Left lobe of liver (tissue), 2 donors: ENCODE results near the gene SORL1-AS1.
"Not testable (repeated sequence)": the region's sequence is repeated elsewhere in the genome, so short reads cannot be mapped to it uniquely, and the experiment has no call there.

Experiments used
- ATAC-seq: fragments of 200-7000 bp; cut with Tn5 transposase; one replicate; pipeline ENCODE4 v1.9.1; 2020; ENCODE audit warnings: mild to moderate bottlenecking, moderate library complexity
- DNase-seq: peaks from one replicate; pipeline ENCODE4 v3.0.0-alpha.2; 2020; ENCODE audit warnings: low spot score
- donor health status: DM: no; HTN: no; CAD: no; lungs with moderate emphysema.
- donor health status: DM: no; HTN: yes; CAD: no.

SORL1-AS1 gene

GRCh38 chr11:121431820-121432526, 20.8 kb downstream of the SORL1-AS1 start:
- DNase-seq (no peak), ATAC-seq (no peak)

GRCh38 chr11:121429556-121429955, 23.2 kb downstream of the SORL1-AS1 start:
- ATAC-seq: no peak
- DNase-seq: no peak

- ATAC-seq (no peak), DNase-seq (no peak)
These were observed 25.4 kb downstream of the SORL1-AS1 start for GRCh38 chr11:121427400-121427744.

GRCh38 chr11:121426476-121427399, 26.0 kb downstream of the SORL1-AS1 start:
- peak; percentile 97 for ATAC-seq
- DNase-seq: peak; percentile 71

GRCh38 chr11:121425828-121426227, 26.9 kb downstream of the SORL1-AS1 start:
- no peak for ATAC-seq
- no peak for DNase-seq

GRCh38 chr11:121422675-121423074, 30.1 kb downstream of the SORL1-AS1 start:
- no peak for ATAC-seq
- DNase-seq: no peak

- no peak for DNase-seq
- ATAC-seq: no peak
These were observed 31.4 kb downstream of the SORL1-AS1 start for GRCh38 chr11:121421149-121421901.

GRCh38 chr11:121420398-121420797, 32.4 kb downstream of the SORL1-AS1 start:
- no peak for ATAC-seq
- DNase-seq: no peak

- no peak for DNase-seq
- no peak for ATAC-seq
These were observed 32.9 kb downstream of the SORL1-AS1 start for GRCh38 chr11:121419836-121420235.

GRCh38 chr11:121418625-121419114, 34.1 kb downstream of the SORL1-AS1 start:
- ATAC-seq (no peak), DNase-seq (no peak)

GRCh38 chr11:121417607-121418006, 35.2 kb downstream of the SORL1-AS1 start:
- ATAC-seq (no peak), DNase-seq (no peak)

GRCh38 chr11:121417055-121417551, 35.7 kb downstream of the SORL1-AS1 start:
- peak; percentile 91 for ATAC-seq
- DNase-seq: peak; percentile 91

- peak; percentile 66 for ATAC-seq
- DNase-seq: peak; percentile 59
These were observed 36.9 kb downstream of the SORL1-AS1 start for GRCh38 chr11:121415856-121416255.

GRCh38 chr11:121414141-121414913, 38.4 kb downstream of the SORL1-AS1 start:
- ATAC-seq (no peak), DNase-seq (no peak)

- ATAC-seq (no peak), DNase-seq (no peak)
These were observed 39.9 kb downstream of the SORL1-AS1 start for GRCh38 chr11:121412711-121413415.

GRCh38 chr11:121412000-121412587, 40.7 kb downstream of the SORL1-AS1 start:
- DNase-seq (no peak), ATAC-seq (peak; percentile 71)

- not testable (repeated sequence) for ATAC-seq, DNase-seq
These were observed 41.4 kb downstream of the SORL1-AS1 start for GRCh38 chr11:121411330-121411729.

GRCh38 chr11:121410041-121410440, 42.7 kb downstream of the SORL1-AS1 start:
- ATAC-seq: not testable (repeated sequence)

GRCh38 chr11:121408830-121409229, 43.9 kb downstream of the SORL1-AS1 start:
- ATAC-seq: no peak
- DNase-seq: no peak

More at GRCh38 chr11:121410041-121410440, 42.7 kb downstream of the SORL1-AS1 start:
- DNase-seq: not testable (repeated sequence)
